Endodermal cell (in vitro differentiated cells): Measurements from ENCODE around the gene BTBD8. TPM values are rescaled to one million over a fixed set of nuclear protein-coding genes. Genes with fewer than 3 reads are reported as not detected.

Source experiments
- DNase-seq: peaks from one replicate; pipeline ENCODE4 v3.0.0-alpha.2; 2017
- H3K27ac ChIP-seq: 2 replicates; pipeline ENCODE4 v1.5.1; 2013; ENCODE audit warnings: mild to moderate bottlenecking, low read depth, low read length, moderate library complexity
- H3K27me3 ChIP-seq: 2 replicates; pipeline ENCODE4 v1.6.1; 2013; ENCODE audit warnings: mild to moderate bottlenecking, low read length, moderate library complexity; ENCODE audit not compliant: insufficient read depth, control insufficient read depth, poor library complexity, severe bottlenecking
- H3K36me3 ChIP-seq: 2 replicates; pipeline ENCODE4 v1.7.0; 2013; ENCODE audit warnings: mild to moderate bottlenecking, low read length, moderate library complexity; ENCODE audit not compliant: control insufficient read depth, insufficient read depth
- H3K4me1 ChIP-seq: one replicate; pipeline ENCODE4 v1.7.0; 2013; ENCODE audit warnings: low read length; ENCODE audit not compliant: control insufficient read depth, insufficient read depth
- H3K4me3 ChIP-seq: 2 replicates; pipeline ENCODE4 v1.5.1; 2013; ENCODE audit warnings: mild to moderate bottlenecking, low read length, moderate library complexity
- H3K9ac ChIP-seq: 2 replicates; pipeline ENCODE4 v1.6.1; 2013; ENCODE audit warnings: mild to moderate bottlenecking, low read length, moderate library complexity; ENCODE audit not compliant: poor library complexity, severe bottlenecking; ENCODE audit errors: extremely low read depth
- H3K9me3 ChIP-seq: 2 replicates; pipeline ENCODE4 v1.6.1; 2013; ENCODE audit warnings: mild to moderate bottlenecking, low read length, moderate library complexity; ENCODE audit not compliant: control insufficient read depth
- H3K27ac Mint-ChIP-seq: 2 replicates; pipeline ENCODE4 v1.8.0; 2020; ENCODE audit warnings: mixed read lengths
- H3K27me3 Mint-ChIP-seq: 2 replicates; pipeline ENCODE4 v1.8.0; 2021; ENCODE audit warnings: mild to moderate bottlenecking, mixed read lengths; ENCODE audit not compliant: insufficient read depth
- H3K36me3 Mint-ChIP-seq: 2 replicates; pipeline ENCODE4 v1.8.0; 2020; ENCODE audit warnings: low read depth, mixed read lengths
- H3K4me1 Mint-ChIP-seq: 2 replicates; pipeline ENCODE4 v1.8.0; 2020; ENCODE audit warnings: mixed read lengths
- H3K4me3 Mint-ChIP-seq: 2 replicates; pipeline ENCODE4 v1.8.0; 2020; ENCODE audit warnings: mild to moderate bottlenecking, moderate library complexity, mixed read lengths
- H3K9me3 Mint-ChIP-seq: 2 replicates; pipeline ENCODE4 v1.8.0; 2020; ENCODE audit warnings: mild to moderate bottlenecking, mixed read lengths
- WGBS, 2 experiments: methylation state at CpG; one replicate each; pipeline versions ENCODE4 v1.1.5 to v1.1.7; 2013; ENCODE audit warnings: missing lambda C conversion rate in 2 of 2, mixed read lengths in 1 of 2; ENCODE audit not compliant: insufficient coverage in 1 of 2, insufficient read length in 1 of 2; 5-methylcytosine and 5-hydroxymethylcytosine counted together
- total RNA-seq, 2 donors: library from RNA; stranded (reverse); fragmentation: NEBNext Ultra II Directional in 1 of 2; extraction: Animal tissue kit (Norgen Biotek cat#: 25700) in 1 of 2; gene quantifications; 2 replicates in 1 of 2; 3 replicates in 1 of 2; pipeline ENCODE4 v1.2.1, GENCODE V29; 2021
- TF ChIP-seq, protein P1 (sequence below): fragments of 200-600 bp; sonication (generic); conservative IDR thresholded peaks from 2 replicates; pipeline ENCODE4 v1.5.0; 2021; ENCODE audit warnings: antibody characterized with exemption, mild to moderate bottlenecking

The BTBD8 gene
- total RNA-seq, 2 donors from 2014 or later, result 6.8 to 8.1 TPM

DNA sequence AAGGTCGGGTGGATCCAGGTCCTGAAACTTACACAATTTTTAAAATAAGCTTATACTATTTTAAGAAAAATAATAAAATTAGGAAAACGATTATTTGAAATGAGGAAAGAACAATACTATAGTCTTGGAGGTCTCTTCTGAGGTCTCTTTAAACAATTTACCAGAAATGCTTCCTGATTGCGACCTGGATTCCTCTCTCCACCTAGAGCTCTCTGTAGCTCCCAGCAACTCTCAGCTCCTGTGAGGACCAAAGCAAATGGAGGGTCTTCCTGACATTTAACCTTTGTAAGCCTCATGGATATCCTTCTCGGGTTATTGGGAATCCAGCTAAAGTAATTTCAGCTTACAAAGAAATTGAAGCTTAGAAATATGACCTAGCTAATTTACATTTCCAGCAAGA is 886 bp downstream of the BTBD8 start:
- no peak overlapping the region for H3K27ac ChIP-seq
- Mint-ChIP-seq H3K4me1 (no peaks in the 10 kb centered on the region), H3K27ac (no peak overlapping the region), H3K4me3 (peak overlapping the region; percentile 90), H3K27me3 (no peaks in the 10 kb centered on the region), H3K36me3 (peaks cover 24% of the 10 kb centered on the region), H3K9me3 (peaks cover 22% of the 10 kb centered on the region)
- DNase-seq, result no peak
- 49 to 100% methylated on average over 2 to 4 of the region's 4 CpGs for WGBS, 2 experiments
- peak overlapping the region; percentile 94 for H3K4me3 ChIP-seq
- H3K9me3 ChIP-seq, result peaks cover 15% of the 10 kb centered on the region
- H3K27me3 ChIP-seq, result no peaks in the 10 kb centered on the region
- TF ChIP-seq, protein P1, sequence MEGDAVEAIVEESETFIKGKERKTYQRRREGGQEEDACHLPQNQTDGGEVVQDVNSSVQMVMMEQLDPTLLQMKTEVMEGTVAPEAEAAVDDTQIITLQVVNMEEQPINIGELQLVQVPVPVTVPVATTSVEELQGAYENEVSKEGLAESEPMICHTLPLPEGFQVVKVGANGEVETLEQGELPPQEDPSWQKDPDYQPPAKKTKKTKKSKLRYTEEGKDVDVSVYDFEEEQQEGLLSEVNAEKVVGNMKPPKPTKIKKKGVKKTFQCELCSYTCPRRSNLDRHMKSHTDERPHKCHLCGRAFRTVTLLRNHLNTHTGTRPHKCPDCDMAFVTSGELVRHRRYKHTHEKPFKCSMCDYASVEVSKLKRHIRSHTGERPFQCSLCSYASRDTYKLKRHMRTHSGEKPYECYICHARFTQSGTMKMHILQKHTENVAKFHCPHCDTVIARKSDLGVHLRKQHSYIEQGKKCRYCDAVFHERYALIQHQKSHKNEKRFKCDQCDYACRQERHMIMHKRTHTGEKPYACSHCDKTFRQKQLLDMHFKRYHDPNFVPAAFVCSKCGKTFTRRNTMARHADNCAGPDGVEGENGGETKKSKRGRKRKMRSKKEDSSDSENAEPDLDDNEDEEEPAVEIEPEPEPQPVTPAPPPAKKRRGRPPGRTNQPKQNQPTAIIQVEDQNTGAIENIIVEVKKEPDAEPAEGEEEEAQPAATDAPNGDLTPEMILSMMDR, result no peak
- H3K9ac ChIP-seq, result peak overlapping the region; percentile 71
- H3K36me3 ChIP-seq, result no peaks in the 10 kb centered on the region
- no peaks in the 10 kb centered on the region for H3K4me1 ChIP-seq

DNA sequence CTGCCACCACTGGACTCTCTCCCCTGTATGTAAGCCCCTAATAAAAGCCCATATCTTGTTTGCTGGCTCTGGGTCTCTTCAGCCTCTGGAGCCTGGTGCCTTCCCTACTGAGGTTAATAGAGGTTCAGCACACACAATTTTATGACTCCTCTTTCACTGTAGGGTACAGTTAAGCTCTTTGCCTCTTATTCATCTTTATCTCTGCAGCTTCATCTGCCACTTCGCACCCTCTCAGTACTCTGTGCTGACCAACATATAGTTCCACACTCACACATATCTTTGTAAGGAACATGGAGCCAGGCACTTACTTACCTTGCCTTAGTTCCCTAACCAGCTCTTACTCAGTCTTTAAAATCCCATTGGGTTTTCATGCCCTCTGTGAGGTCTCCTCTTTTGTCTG is 4.5 kb downstream of the BTBD8 start:
- Mint-ChIP-seq H3K27ac (no peak overlapping the region), H3K4me3 (no peak overlapping the region), H3K4me1 (no peaks in the 10 kb centered on the region), H3K36me3 (peaks cover 39% of the 10 kb centered on the region), H3K27me3 (no peaks in the 10 kb centered on the region), H3K9me3 (peaks cover 35% of the 10 kb centered on the region)
- no peak for DNase-seq
- no peak overlapping the region for H3K9ac ChIP-seq
- H3K27ac ChIP-seq, result no peak overlapping the region
- no peak overlapping the region for H3K4me3 ChIP-seq
- peaks cover 25% of the 10 kb centered on the region for H3K9me3 ChIP-seq
- H3K4me1 ChIP-seq, result no peaks in the 10 kb centered on the region
- 90 to 97% methylated on average over 1 of the region's 1 CpG for WGBS, 2 experiments
- TF ChIP-seq, protein P1, result no peak
- H3K36me3 ChIP-seq, result no peaks in the 10 kb centered on the region
- no peaks in the 10 kb centered on the region for H3K27me3 ChIP-seq

DNA sequence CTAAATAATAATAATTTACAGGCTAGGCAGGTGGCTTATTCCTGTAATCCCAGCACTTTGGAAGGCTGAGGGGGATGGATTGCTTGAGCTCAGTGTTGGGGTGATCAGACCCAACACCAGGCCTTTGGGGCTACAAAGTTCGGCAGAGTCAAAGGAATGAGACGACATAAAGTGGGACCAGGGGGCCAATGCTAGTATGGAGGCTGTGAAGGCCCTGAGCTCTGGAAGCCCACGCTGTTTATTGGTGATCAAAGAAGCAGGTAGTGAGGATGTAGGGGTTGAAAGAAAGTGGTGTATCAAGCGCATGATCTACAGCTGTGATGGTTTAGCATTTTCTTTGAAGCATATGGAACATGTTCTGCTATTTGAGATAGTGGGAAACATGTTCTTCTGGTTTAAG is 5.6 kb downstream of the BTBD8 start:
- Histone ChIP-seq H3K4me1 (no peaks in the 10 kb centered on the region), H3K9me3 (peaks cover 25% of the 10 kb centered on the region), H3K9ac (no peak overlapping the region), H3K36me3 (no peaks in the 10 kb centered on the region), H3K27ac (no peak overlapping the region), H3K27me3 (no peaks in the 10 kb centered on the region), H3K4me3 (no peak overlapping the region)
- Mint-ChIP-seq H3K36me3 (peaks cover 47% of the 10 kb centered on the region), H3K27ac (no peak overlapping the region), H3K4me1 (no peaks in the 10 kb centered on the region), H3K27me3 (no peaks in the 10 kb centered on the region), H3K4me3 (no peak overlapping the region), H3K9me3 (peaks cover 36% of the 10 kb centered on the region)
- DNase-seq, result no peak
- TF ChIP-seq, protein P1, result no peak
- WGBS, 2 experiments, result 93 to 94% methylated on average over 3 to 4 of the region's 4 CpGs
